H9 (cell line): ENCODE measurements around the gene FAM124A. TPM values are rescaled to one million over a fixed set of nuclear protein-coding genes. Genes with fewer than 3 reads are reported as not detected.

ENCODE experiments used
- DNase-seq: peaks from one replicate; pipeline ENCODE4 v3.0.0-alpha.2; 2017
- H2AFZ ChIP-seq: one replicate; pipeline ENCODE4 v1.6.1; 2013; ENCODE audit warnings: mild to moderate bottlenecking, low read length, control low read depth, moderate library complexity
- H2AK5ac ChIP-seq: 2 replicates; pipeline ENCODE4 v1.6.1; 2013; ENCODE audit warnings: low read length, control low read depth, mixed read lengths; ENCODE audit not compliant: insufficient read length
- H2BK120ac ChIP-seq: one replicate; pipeline ENCODE4 v1.6.1; 2013; ENCODE audit warnings: low read depth, mild to moderate bottlenecking, low read length, control low read depth, inconsistent platforms; ENCODE audit not compliant: poor library complexity, severe bottlenecking
- H2BK12ac ChIP-seq: 2 replicates; pipeline ENCODE4 v1.6.1; 2013; ENCODE audit warnings: low read length, control low read depth, mixed read lengths, low read depth; ENCODE audit not compliant: insufficient read length
- H2BK15ac ChIP-seq: 2 replicates; pipeline ENCODE4 v1.6.1; 2013; ENCODE audit warnings: low read depth, low read length, control low read depth
- H2BK20ac ChIP-seq: one replicate; pipeline ENCODE4 v1.6.1; 2013; ENCODE audit warnings: low read depth, mild to moderate bottlenecking, low read length, control low read depth, inconsistent platforms; ENCODE audit not compliant: poor library complexity, severe bottlenecking
- H2BK5ac ChIP-seq: 2 replicates; pipeline ENCODE4 v1.6.1; 2013; ENCODE audit warnings: low read length, control low read depth, mixed read lengths; ENCODE audit not compliant: insufficient read length
- H3K14ac ChIP-seq: 2 replicates; pipeline ENCODE4 v1.6.1; 2013; ENCODE audit warnings: low read length, control low read depth; ENCODE audit not compliant: insufficient read depth
- H3K18ac ChIP-seq: 2 replicates; pipeline ENCODE4 v1.6.1; 2013; ENCODE audit warnings: low read depth, mild to moderate bottlenecking, mixed read lengths, low read length, control low read depth; ENCODE audit not compliant: insufficient read length
- H3K23ac ChIP-seq: 2 replicates; pipeline ENCODE4 v1.6.1; 2013; ENCODE audit warnings: low read length, control low read depth, mixed read lengths, low read depth; ENCODE audit not compliant: insufficient read length
- H3K23me2 ChIP-seq: 2 replicates; pipeline ENCODE4 v1.6.1; 2013; ENCODE audit warnings: low read depth, mild to moderate bottlenecking, mixed read lengths, low read length, control low read depth; ENCODE audit not compliant: insufficient read length, poor library complexity, severe bottlenecking
- H3K27ac ChIP-seq: 2 replicates; pipeline ENCODE4 v1.5.1; 2013; ENCODE audit warnings: low read length, control low read depth, mixed read lengths, low read depth; ENCODE audit not compliant: insufficient read length
- H3K27me3 ChIP-seq: 2 replicates; pipeline ENCODE4 v1.6.1; 2013; ENCODE audit warnings: low read length, control low read depth, inconsistent platforms; ENCODE audit not compliant: insufficient read depth
- H3K4ac ChIP-seq: 2 replicates; pipeline ENCODE4 v1.6.1; 2013; ENCODE audit warnings: low read depth, mild to moderate bottlenecking, control low read depth, inconsistent platforms, low read length, moderate library complexity
- H3K4me1 ChIP-seq: 2 replicates; pipeline ENCODE4 v1.6.1; 2013; ENCODE audit warnings: low read length, control low read depth, inconsistent platforms; ENCODE audit not compliant: insufficient read depth
- H3K4me2 ChIP-seq: 2 replicates; pipeline ENCODE4 v1.6.1; 2013; ENCODE audit warnings: low read length, control low read depth, mixed read lengths; ENCODE audit not compliant: insufficient read length, insufficient read depth
- H3K56ac ChIP-seq: 2 replicates; pipeline ENCODE4 v1.6.1; 2013; ENCODE audit warnings: low read depth, mild to moderate bottlenecking, mixed read lengths, low read length, control low read depth; ENCODE audit not compliant: insufficient read length
- H3K79me1 ChIP-seq: 2 replicates; pipeline ENCODE4 v1.6.1; 2013; ENCODE audit warnings: low read depth, mild to moderate bottlenecking, moderate library complexity, low read length, control low read depth, inconsistent platforms; ENCODE audit not compliant: insufficient read depth, poor library complexity, severe bottlenecking
- H3K79me2 ChIP-seq: 2 replicates; pipeline ENCODE4 v1.6.1; 2013; ENCODE audit warnings: low read length, control low read depth, inconsistent platforms; ENCODE audit not compliant: insufficient read depth
- H3K9ac ChIP-seq: 2 replicates; pipeline ENCODE4 v1.6.1; 2013; ENCODE audit warnings: low read length, control low read depth, mixed read lengths; ENCODE audit not compliant: insufficient read length; ENCODE audit errors: extremely low read depth
- H3K9me3 ChIP-seq: one replicate; pipeline ENCODE4 v1.6.1; 2013; ENCODE audit warnings: low read depth, low read length, inconsistent platforms; ENCODE audit not compliant: control insufficient read depth
- H3T11ph ChIP-seq: one replicate; pipeline ENCODE4 v1.6.1; 2013; ENCODE audit warnings: mild to moderate bottlenecking, low read length, control low read depth, inconsistent platforms
- H4K20me1 ChIP-seq: one replicate; pipeline ENCODE4 v1.6.1; 2013; ENCODE audit not compliant: control insufficient read depth, insufficient read length, insufficient read depth
- H4K5ac ChIP-seq: 2 replicates; pipeline ENCODE4 v1.6.1; 2013; ENCODE audit warnings: low read depth, mild to moderate bottlenecking, mixed read lengths, low read length, control low read depth; ENCODE audit not compliant: insufficient read length
- H4K8ac ChIP-seq: replicated peaks from 2 replicates; pipeline ENCODE4 v1.6.1; 2013; ENCODE audit warnings: low read length, control low read depth, mixed read lengths, low read depth; ENCODE audit not compliant: insufficient read length
- H4K91ac ChIP-seq: 2 replicates; pipeline ENCODE4 v1.6.1; 2013; ENCODE audit warnings: low read depth, mild to moderate bottlenecking, moderate library complexity, mixed read lengths, low read length, control low read depth; ENCODE audit not compliant: insufficient read length
- H3K27ac Mint-ChIP-seq, 3 experiments: 2 replicates in 2 of 3; 3 replicates in 1 of 3; pipeline ENCODE4 v1.8.0; 2020 to 2021; ENCODE audit warnings: mixed read lengths in 3 of 3, mild to moderate bottlenecking in 1 of 3, moderate library complexity in 1 of 3
- H3K27me3 Mint-ChIP-seq: 2 replicates; pipeline ENCODE4 v1.8.0; 2021; ENCODE audit warnings: low read depth, mild to moderate bottlenecking, moderate library complexity, mixed read lengths
- H3K36me3 Mint-ChIP-seq, 3 experiments: 2 replicates in 2 of 3; 3 replicates in 1 of 3; pipeline ENCODE4 v1.8.0; 2020 to 2021; ENCODE audit warnings: low read depth in 3 of 3, mixed read lengths in 3 of 3; ENCODE audit not compliant: insufficient read depth in 1 of 3
- H3K4me1 Mint-ChIP-seq, 2 experiments: 2 replicates each; pipeline ENCODE4 v1.8.0; 2020; ENCODE audit warnings: mixed read lengths in 2 of 2
- H3K4me3 Mint-ChIP-seq, 2 experiments: 2 replicates in 1 of 2; 3 replicates in 1 of 2; pipeline ENCODE4 v1.8.0; 2020 to 2021; ENCODE audit warnings: mild to moderate bottlenecking in 2 of 2, mixed read lengths in 2 of 2, moderate library complexity in 1 of 2
- H3K9me3 Mint-ChIP-seq, 2 experiments: 2 replicates in 1 of 2; 3 replicates in 1 of 2; pipeline ENCODE4 v1.8.0; 2020; ENCODE audit warnings: mild to moderate bottlenecking in 2 of 2, mixed read lengths in 2 of 2, moderate library complexity in 1 of 2
- CTCF ChIP-seq: fragments of 200-600 bp; sonication (generic); conservative IDR thresholded peaks from 3 replicates; pipeline ENCODE4 v1.8.0; 2021; ENCODE audit warnings: antibody characterized with exemption, mild to moderate bottlenecking
- WGBS: extraction: QIAGEN DNeasy Blood & Tissue Kit; methylation state at CpG from one replicate; pipeline ENCODE4 v1.1.7; 2013; ENCODE audit warnings: missing lambda C conversion rate, low lambda C conversion rate, mixed read lengths; ENCODE audit not compliant: insufficient read length; ENCODE audit errors: extremely low coverage; 5-methylcytosine and 5-hydroxymethylcytosine counted together
- total RNA-seq: library from RNA; stranded (reverse); gene quantifications from 2 replicates; pipeline ENCODE4 v1.2.1, GENCODE V29; 2021

The FAM124A gene
- total RNA-seq, 1 experiment from 2014 or later: 41.9 TPM

GRCh38 chr13:51298812-51299211 is 76.6 kb downstream of the FAM124A start:
- Histone ChIP-seq H2BK5ac (no peak overlapping the region), H4K8ac (no peak overlapping the region), H2AK5ac (no peak overlapping the region), H3K4ac (no peak overlapping the region), H3K27me3 (no peaks in the 10 kb centered on the region), H2BK120ac (no peak overlapping the region), H4K91ac (no peak overlapping the region), H3T11ph (no peak overlapping the region), H4K20me1 (no peaks in the 10 kb centered on the region), H2AFZ (no peak overlapping the region), H3K18ac (peak overlapping the region; percentile 51), H3K9me3 (no peaks in the 10 kb centered on the region), H3K4me1 (peaks cover 13% of the 10 kb centered on the region; the same call in 1 of the 2 replicates), H3K9ac (no peak overlapping the region), H4K5ac (no peak overlapping the region), H3K27ac (no peak overlapping the region), H3K56ac (no peak overlapping the region), H3K23me2 (no peaks in the 10 kb centered on the region), H3K79me2 (no peaks in the 10 kb centered on the region), H2BK15ac (no peak overlapping the region), H3K79me1 (no peaks in the 10 kb centered on the region), H2BK12ac (no peak overlapping the region), H3K14ac (no peak overlapping the region), H3K4me2 (no peak overlapping the region), H2BK20ac (no peak overlapping the region), H3K23ac (no peak overlapping the region)
- H3K36me3 Mint-ChIP-seq: no peaks in the 10 kb centered on the region; a peak in 2 of 7 replicates
- H3K9me3 Mint-ChIP-seq: peaks cover 0 to 2% of the 10 kb centered on the region in 2 experiments; a peak in 1 of 5 replicates
- peaks cover 55 to 61% of the 10 kb centered on the region in 2 experiments for H3K4me1 Mint-ChIP-seq
- peak overlapping the region in 2 of 3 experiments; percentile 13 to 47; a peak in 1 of 7 replicates for H3K27ac Mint-ChIP-seq
- TF ChIP-seq CTCF: no peak
- no peak for DNase-seq
- H3K27me3 Mint-ChIP-seq: no peaks in the 10 kb centered on the region; the same call in 1 of the 2 replicates
- no peak overlapping the region for H3K4me3 Mint-ChIP-seq
- WGBS: no CpG with 5 or more reads among the region's 1 CpG
